Measurements from ENCODE around the gene DPH3. TPM values are rescaled to one million over a fixed set of nuclear protein-coding genes. Genes with fewer than 3 reads are reported as not detected.

DPH3 gene
- total and polyA plus RNA-seq, 2 of the 8 experiments (the other 6 are each of a cell fraction or from before 2014, with no cell fraction given) = 9.8 to 40.1 TPM

- TF ChIP-seq, protein P1, sequence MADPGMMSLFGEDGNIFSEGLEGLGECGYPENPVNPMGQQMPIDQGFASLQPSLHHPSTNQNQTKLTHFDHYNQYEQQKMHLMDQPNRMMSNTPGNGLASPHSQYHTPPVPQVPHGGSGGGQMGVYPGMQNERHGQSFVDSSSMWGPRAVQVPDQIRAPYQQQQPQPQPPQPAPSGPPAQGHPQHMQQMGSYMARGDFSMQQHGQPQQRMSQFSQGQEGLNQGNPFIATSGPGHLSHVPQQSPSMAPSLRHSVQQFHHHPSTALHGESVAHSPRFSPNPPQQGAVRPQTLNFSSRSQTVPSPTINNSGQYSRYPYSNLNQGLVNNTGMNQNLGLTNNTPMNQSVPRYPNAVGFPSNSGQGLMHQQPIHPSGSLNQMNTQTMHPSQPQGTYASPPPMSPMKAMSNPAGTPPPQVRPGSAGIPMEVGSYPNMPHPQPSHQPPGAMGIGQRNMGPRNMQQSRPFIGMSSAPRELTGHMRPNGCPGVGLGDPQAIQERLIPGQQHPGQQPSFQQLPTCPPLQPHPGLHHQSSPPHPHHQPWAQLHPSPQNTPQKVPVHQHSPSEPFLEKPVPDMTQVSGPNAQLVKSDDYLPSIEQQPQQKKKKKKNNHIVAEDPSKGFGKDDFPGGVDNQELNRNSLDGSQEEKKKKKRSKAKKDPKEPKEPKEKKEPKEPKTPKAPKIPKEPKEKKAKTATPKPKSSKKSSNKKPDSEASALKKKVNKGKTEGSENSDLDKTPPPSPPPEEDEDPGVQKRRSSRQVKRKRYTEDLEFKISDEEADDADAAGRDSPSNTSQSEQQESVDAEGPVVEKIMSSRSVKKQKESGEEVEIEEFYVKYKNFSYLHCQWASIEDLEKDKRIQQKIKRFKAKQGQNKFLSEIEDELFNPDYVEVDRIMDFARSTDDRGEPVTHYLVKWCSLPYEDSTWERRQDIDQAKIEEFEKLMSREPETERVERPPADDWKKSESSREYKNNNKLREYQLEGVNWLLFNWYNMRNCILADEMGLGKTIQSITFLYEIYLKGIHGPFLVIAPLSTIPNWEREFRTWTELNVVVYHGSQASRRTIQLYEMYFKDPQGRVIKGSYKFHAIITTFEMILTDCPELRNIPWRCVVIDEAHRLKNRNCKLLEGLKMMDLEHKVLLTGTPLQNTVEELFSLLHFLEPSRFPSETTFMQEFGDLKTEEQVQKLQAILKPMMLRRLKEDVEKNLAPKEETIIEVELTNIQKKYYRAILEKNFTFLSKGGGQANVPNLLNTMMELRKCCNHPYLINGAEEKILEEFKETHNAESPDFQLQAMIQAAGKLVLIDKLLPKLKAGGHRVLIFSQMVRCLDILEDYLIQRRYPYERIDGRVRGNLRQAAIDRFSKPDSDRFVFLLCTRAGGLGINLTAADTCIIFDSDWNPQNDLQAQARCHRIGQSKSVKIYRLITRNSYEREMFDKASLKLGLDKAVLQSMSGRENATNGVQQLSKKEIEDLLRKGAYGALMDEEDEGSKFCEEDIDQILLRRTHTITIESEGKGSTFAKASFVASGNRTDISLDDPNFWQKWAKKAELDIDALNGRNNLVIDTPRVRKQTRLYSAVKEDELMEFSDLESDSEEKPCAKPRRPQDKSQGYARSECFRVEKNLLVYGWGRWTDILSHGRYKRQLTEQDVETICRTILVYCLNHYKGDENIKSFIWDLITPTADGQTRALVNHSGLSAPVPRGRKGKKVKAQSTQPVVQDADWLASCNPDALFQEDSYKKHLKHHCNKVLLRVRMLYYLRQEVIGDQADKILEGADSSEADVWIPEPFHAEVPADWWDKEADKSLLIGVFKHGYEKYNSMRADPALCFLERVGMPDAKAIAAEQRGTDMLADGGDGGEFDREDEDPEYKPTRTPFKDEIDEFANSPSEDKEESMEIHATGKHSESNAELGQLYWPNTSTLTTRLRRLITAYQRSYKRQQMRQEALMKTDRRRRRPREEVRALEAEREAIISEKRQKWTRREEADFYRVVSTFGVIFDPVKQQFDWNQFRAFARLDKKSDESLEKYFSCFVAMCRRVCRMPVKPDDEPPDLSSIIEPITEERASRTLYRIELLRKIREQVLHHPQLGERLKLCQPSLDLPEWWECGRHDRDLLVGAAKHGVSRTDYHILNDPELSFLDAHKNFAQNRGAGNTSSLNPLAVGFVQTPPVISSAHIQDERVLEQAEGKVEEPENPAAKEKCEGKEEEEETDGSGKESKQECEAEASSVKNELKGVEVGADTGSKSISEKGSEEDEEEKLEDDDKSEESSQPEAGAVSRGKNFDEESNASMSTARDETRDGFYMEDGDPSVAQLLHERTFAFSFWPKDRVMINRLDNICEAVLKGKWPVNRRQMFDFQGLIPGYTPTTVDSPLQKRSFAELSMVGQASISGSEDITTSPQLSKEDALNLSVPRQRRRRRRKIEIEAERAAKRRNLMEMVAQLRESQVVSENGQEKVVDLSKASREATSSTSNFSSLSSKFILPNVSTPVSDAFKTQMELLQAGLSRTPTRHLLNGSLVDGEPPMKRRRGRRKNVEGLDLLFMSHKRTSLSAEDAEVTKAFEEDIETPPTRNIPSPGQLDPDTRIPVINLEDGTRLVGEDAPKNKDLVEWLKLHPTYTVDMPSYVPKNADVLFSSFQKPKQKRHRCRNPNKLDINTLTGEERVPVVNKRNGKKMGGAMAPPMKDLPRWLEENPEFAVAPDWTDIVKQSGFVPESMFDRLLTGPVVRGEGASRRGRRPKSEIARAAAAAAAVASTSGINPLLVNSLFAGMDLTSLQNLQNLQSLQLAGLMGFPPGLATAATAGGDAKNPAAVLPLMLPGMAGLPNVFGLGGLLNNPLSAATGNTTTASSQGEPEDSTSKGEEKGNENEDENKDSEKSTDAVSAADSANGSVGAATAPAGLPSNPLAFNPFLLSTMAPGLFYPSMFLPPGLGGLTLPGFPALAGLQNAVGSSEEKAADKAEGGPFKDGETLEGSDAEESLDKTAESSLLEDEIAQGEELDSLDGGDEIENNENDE (IDR thresholded peaks at IDR 0.05; ENCODE audit: insufficient replicate concordance, low read length) = no peak
- no peak for TF ChIP-seq TAF7 (optimal IDR thresholded peaks at IDR 0.05; ENCODE audit: borderline replicate concordance, low read depth, low read length)
- no peak for TF ChIP-seq RAD21 (IDR thresholded peaks at IDR 0.05 in 1 of 2, conservative IDR thresholded peaks at IDR 0.05 in 1 of 2; ENCODE audit: low read depth in 2 of 2, low read length in 2 of 2)
- TF ChIP-seq SRF (IDR thresholded peaks at IDR 0.05; ENCODE audit: low read depth, low read length) = no peak
- no peak for TF ChIP-seq TAF1 (IDR thresholded peaks at IDR 0.05; ENCODE audit: low read depth, low read length)
- no peak for TF ChIP-seq SAP30 (IDR thresholded peaks at IDR 0.05; ENCODE audit: insufficient read depth, insufficient replicate concordance, low read length)
- TF ChIP-seq KDM5A (IDR thresholded peaks at IDR 0.05; ENCODE audit: low read length) = no peak
- TF ChIP-seq TEAD4 (IDR thresholded peaks at IDR 0.05; ENCODE audit: low read depth, low read length) = no peak
- no peak for TF ChIP-seq BACH1 (IDR thresholded peaks at IDR 0.05; ENCODE audit: low read length)
- no peak for TF ChIP-seq SIRT6 (IDR thresholded peaks at IDR 0.05; ENCODE audit: low read length)
- no peak for TF ChIP-seq RFX5 (IDR thresholded peaks at IDR 0.05; ENCODE audit: borderline replicate concordance, low read depth, low read length)
Measured at GRCh38 chr3:16236030-16236639, 28.6 kb downstream of the DPH3 start (continued).
